Measurements from ENCODE around the gene OR6C6. TPM values are rescaled to one million over a fixed set of nuclear protein-coding genes. Genes with fewer than 3 reads are reported as not detected.
A peak's percentile ranks its signal among the peaks of the same experiment; 100 is the strongest.

The OR6C6 gene
- total RNA-seq, 1 donor from 2014 or later: not detected

DNA sequence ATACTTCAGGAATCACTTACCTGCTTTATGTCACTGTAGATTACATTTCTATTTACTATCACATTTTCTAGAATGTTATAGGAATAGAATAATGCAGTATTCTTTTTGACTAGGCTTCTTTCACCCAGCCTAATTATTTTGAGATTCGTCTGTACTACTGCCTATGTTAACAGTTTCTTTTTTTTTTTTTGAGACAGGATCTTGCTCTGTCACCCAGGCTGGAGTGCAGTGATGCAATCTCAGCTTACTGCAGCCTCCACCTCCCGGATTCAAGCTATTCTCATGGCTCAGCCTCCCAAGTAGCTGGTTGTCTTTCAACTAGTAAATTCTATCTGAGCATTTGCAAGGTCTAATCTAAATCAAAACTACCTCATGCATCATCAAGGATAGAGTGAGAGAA is 6.4 kb downstream of the OR6C6 start:
- no peaks in the 10 kb centered on the region for H3K4me1 ChIP-seq
- TF ChIP-seq, protein P1, sequence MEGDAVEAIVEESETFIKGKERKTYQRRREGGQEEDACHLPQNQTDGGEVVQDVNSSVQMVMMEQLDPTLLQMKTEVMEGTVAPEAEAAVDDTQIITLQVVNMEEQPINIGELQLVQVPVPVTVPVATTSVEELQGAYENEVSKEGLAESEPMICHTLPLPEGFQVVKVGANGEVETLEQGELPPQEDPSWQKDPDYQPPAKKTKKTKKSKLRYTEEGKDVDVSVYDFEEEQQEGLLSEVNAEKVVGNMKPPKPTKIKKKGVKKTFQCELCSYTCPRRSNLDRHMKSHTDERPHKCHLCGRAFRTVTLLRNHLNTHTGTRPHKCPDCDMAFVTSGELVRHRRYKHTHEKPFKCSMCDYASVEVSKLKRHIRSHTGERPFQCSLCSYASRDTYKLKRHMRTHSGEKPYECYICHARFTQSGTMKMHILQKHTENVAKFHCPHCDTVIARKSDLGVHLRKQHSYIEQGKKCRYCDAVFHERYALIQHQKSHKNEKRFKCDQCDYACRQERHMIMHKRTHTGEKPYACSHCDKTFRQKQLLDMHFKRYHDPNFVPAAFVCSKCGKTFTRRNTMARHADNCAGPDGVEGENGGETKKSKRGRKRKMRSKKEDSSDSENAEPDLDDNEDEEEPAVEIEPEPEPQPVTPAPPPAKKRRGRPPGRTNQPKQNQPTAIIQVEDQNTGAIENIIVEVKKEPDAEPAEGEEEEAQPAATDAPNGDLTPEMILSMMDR (IDR thresholded peaks at IDR 0.05): no peak
- intact Hi-C loops (cut with DNase I): no loop called here

DNA sequence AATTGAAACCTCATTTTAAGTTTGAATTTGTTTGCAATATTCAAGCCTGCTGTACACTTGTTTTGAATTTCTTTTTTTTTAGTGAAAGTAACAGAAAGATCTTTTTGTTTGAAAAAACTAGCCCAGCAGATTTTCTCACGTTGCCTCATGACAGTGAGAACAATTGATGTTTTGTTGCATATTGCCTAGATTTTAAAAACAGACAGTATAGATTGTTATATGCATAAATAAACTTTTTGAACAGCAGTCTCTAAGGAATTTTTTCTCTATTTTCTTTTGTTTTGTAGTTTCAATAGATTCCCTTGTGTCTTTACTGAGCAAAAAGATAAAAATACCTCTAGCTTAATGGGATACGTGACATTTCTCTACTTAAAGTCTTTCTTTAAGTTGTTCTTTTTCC is 15.4 kb downstream of the OR6C6 start:
- DNase-seq: no peak
- TF ChIP-seq, protein P1 (IDR thresholded peaks at IDR 0.05): no peak
- no peak for ATAC-seq

More for the DNA sequence above, 6.4 kb downstream of the OR6C6 start:
- no peak for DNase-seq
- H3K27me3 ChIP-seq: no peaks in the 10 kb centered on the region
- no peak overlapping the region for H3K4me3 ChIP-seq
- no peaks in the 10 kb centered on the region for H3K9me3 ChIP-seq
- no peak for ATAC-seq
- H3K27ac ChIP-seq: no peak overlapping the region
- no peaks in the 10 kb centered on the region for H3K36me3 ChIP-seq

DNA sequence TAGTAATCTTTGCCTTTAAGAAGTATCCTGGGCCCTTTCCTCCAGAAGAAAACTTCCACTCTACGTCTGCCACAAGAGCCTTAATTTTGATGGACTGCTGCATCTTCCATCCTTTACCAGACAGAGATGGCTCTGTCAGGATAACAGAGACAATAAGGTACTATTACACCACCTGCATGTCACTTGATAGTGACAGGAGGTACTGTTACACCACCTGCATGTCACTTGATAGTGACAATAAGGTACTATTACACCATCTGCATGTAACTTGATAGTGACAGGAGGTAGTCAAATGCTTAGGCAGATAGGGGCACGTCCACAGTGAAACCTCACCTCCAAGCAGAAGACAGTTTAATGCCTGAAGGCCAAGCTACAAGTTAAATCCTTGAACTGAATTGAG is 38.1 kb downstream of the OR6C6 start:
- no peak overlapping the region for H3K27ac ChIP-seq
- H3K4me3 ChIP-seq: no peak overlapping the region
- no peak for ATAC-seq
- intact Hi-C loops (cut with DNase I): no loop called here
- no peaks in the 10 kb centered on the region for H3K36me3 ChIP-seq
- no peaks in the 10 kb centered on the region for H3K4me1 ChIP-seq
- TF ChIP-seq, protein P1 (IDR thresholded peaks at IDR 0.05): no peak
- no peaks in the 10 kb centered on the region for H3K27me3 ChIP-seq
- H3K9me3 ChIP-seq: no peaks in the 10 kb centered on the region
- no peak for DNase-seq

More for the DNA sequence above, 15.4 kb downstream of the OR6C6 start:
- H3K9me3 ChIP-seq: no peaks in the 10 kb centered on the region
- no peak overlapping the region for H3K4me3 ChIP-seq
- H3K4me1 ChIP-seq: no peaks in the 10 kb centered on the region
- intact Hi-C loops (cut with DNase I): no loop called here
- H3K27me3 ChIP-seq: no peaks in the 10 kb centered on the region
- H3K36me3 ChIP-seq: no peaks in the 10 kb centered on the region
- H3K27ac ChIP-seq: no peak overlapping the region

DNA sequence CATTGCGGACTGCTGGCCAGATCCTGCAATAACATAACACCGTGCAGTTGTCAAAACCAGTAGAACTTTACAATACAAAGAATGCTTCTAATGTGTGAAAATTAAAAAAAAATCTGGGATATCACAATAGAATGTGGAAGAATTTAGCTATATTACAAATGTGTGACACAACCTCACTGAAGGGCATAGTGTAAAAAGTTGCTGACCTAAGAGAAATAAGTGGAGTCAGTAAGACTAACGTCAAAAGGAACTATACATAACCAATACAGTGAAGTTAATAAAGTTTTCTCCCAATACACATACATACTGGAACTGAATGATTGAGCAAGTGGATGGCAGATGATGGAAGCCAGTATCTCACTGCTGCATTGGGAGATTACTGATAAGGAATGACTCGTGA is 39.5 kb downstream of the OR6C6 start:
- intact Hi-C loops (cut with DNase I): no loop called here
- H3K4me1 ChIP-seq: no peaks in the 10 kb centered on the region
- ATAC-seq (no peak), DNase-seq (no peak)
- H3K9me3 ChIP-seq: no peaks in the 10 kb centered on the region
- H3K36me3 ChIP-seq: no peaks in the 10 kb centered on the region
- TF ChIP-seq, protein P1 (IDR thresholded peaks at IDR 0.05): no peak
- H3K27me3 ChIP-seq: no peaks in the 10 kb centered on the region
- H3K4me3 ChIP-seq: no peak overlapping the region
- H3K27ac ChIP-seq: no peak overlapping the region

DNA sequence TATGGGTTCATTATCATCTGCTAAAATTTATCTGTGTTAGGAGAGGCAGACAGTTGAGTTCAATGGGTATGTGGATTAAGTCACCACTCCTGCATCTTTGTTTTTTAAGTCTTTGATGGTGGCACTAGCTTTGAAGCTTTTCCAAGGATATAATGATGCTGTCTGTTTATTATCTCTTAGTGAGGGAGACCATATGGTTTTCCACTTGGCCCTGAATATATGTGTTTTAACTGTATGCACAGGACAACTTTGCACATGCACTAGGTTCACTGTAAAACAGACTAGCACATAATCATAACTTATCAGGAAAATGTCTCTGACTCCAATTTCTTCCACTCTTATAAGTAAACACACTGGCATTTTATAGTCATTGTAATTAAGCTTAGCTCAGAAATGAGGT is 43.1 kb downstream of the OR6C6 start:
- TF ChIP-seq, protein P1 (IDR thresholded peaks at IDR 0.05): no peak
- intact Hi-C loops (cut with DNase I): no loop called here
- Histone ChIP-seq H3K4me1 (no peaks in the 10 kb centered on the region), H3K9me3 (no peaks in the 10 kb centered on the region), H3K27me3 (no peaks in the 10 kb centered on the region), H3K36me3 (no peaks in the 10 kb centered on the region), H3K4me3 (no peak overlapping the region), H3K27ac (no peak overlapping the region)
- DNase-seq (no peak), ATAC-seq (no peak)

DNA sequence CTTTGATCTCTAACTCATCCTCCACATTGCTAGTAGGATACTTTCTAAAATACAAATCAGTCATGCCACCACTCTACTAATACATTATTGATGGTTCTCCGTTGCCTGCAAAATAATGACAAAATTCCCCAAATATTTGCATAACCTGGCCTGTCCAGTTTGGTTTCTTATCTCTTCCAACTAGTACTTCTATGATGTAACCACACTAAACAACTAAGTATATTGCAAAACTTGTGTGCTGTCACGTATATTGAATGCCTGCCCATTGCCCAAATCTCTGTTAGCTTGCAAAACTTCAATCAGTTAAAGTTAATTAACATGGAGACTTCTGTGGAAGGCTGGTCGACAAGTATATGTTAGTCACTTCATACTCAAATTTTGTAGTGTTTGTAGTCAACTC is 45.4 kb downstream of the OR6C6 start:
- Histone ChIP-seq H3K9me3 (no peaks in the 10 kb centered on the region), H3K4me1 (no peaks in the 10 kb centered on the region), H3K4me3 (no peak overlapping the region), H3K27ac (no peak overlapping the region), H3K27me3 (no peaks in the 10 kb centered on the region), H3K36me3 (no peaks in the 10 kb centered on the region)
- intact Hi-C loops (cut with DNase I): no loop called here
- DNase-seq (no peak), ATAC-seq (peak; percentile 10)
- TF ChIP-seq, protein P1 (IDR thresholded peaks at IDR 0.05): no peak

All from upper lobe of right lung (tissue), 1 donor.